ENCODE results near the gene PLOD3. TPM values are rescaled to one million over a fixed set of nuclear protein-coding genes. Genes with fewer than 3 reads are reported as not detected.

The PLOD3 gene
- total RNA-seq, 1 experiment from 2014 or later = 74.5 TPM

DNA sequence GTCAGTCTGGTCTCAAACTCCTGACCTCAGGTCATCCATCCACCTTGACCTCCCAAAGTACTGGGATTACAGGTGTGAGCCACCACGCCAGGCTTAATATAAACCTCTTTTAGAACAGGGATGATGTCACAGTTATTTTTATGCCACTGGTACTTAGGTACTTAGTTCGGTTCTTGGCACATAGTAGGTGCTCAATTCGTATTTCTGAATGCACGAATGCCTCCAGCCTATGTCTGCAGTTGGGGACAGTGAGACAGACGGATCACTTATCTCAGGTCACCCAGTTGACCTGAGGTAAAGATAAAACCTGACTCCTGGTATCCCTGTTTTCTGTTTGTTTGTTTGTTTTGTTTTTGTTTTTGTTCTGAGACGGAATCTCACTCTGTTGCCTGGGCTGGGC lies 31.2 kb downstream of the PLOD3 start:
- no peak overlapping the region for H2AFZ ChIP-seq (ENCODE audit: low read length)

More for the DNA sequence above, 31.2 kb downstream of the PLOD3 start:
- Mint-ChIP-seq H3K4me3 (no peak overlapping the region), H3K36me3 (ENCODE audit: insufficient read depth in 1 of 3, low read depth in 3 of 3) (no peaks in the 10 kb centered on the region), H3K4me1 (peaks cover 7 to 8% of the 10 kb centered on the region in 2 experiments), H3K9me3 (no peaks in the 10 kb centered on the region), H3K27ac (no peak overlapping the region), H3K27me3 (ENCODE audit: low read depth) (peaks cover 17% of the 10 kb centered on the region)
- Histone ChIP-seq H3K27me3 (ENCODE audit: insufficient read depth, low read length) (no peaks in the 10 kb centered on the region), H2BK5ac (ENCODE audit: insufficient read length, low read length) (no peak overlapping the region), H3K4me1 (ENCODE audit: insufficient read depth, low read length) (no peaks in the 10 kb centered on the region; the same call in 1 of the 2 replicates), H2BK12ac (ENCODE audit: insufficient read length, low read depth, low read length) (no peak overlapping the region), H3K23me2 (ENCODE audit: insufficient read length, low read depth, low read length, poor library complexity, severe bottlenecking) (peaks cover 2% of the 10 kb centered on the region), H3T11ph (ENCODE audit: low read length) (no peak overlapping the region), H2BK120ac (ENCODE audit: low read depth, low read length, poor library complexity, severe bottlenecking) (no peak overlapping the region), H3K9ac (ENCODE audit: extremely low read depth, insufficient read length, low read length) (no peak overlapping the region), H2BK20ac (ENCODE audit: low read depth, low read length, poor library complexity, severe bottlenecking) (no peak overlapping the region), H3K4me2 (ENCODE audit: insufficient read depth, insufficient read length, low read length) (no peak overlapping the region), H3K23ac (ENCODE audit: insufficient read length, low read depth, low read length) (no peak overlapping the region), H4K20me1 (ENCODE audit: control insufficient read depth, insufficient read depth, insufficient read length) (no peaks in the 10 kb centered on the region), H3K4ac (ENCODE audit: low read depth, low read length) (no peak overlapping the region), H4K91ac (ENCODE audit: insufficient read length, low read depth, low read length) (no peak overlapping the region), H2AK5ac (ENCODE audit: insufficient read length, low read length) (no peak overlapping the region), H3K79me1 (ENCODE audit: insufficient read depth, low read depth, low read length, poor library complexity, severe bottlenecking) (no peaks in the 10 kb centered on the region), H4K5ac (ENCODE audit: insufficient read length, low read depth, low read length) (no peak overlapping the region), H3K18ac (ENCODE audit: insufficient read length, low read depth, low read length) (no peak overlapping the region), H3K27ac (ENCODE audit: insufficient read length, low read depth, low read length) (no peak overlapping the region), H3K56ac (ENCODE audit: insufficient read length, low read depth, low read length) (no peak overlapping the region), H4K8ac (replicated peaks; ENCODE audit: insufficient read length, low read depth, low read length) (no peak overlapping the region), H3K79me2 (ENCODE audit: insufficient read depth, low read length) (no peaks in the 10 kb centered on the region), H3K14ac (ENCODE audit: insufficient read depth, low read length) (no peak overlapping the region), H3K9me3 (ENCODE audit: control insufficient read depth, low read depth, low read length) (no peaks in the 10 kb centered on the region), H2BK15ac (ENCODE audit: low read depth, low read length) (no peak overlapping the region)
- TF ChIP-seq, protein P1, sequence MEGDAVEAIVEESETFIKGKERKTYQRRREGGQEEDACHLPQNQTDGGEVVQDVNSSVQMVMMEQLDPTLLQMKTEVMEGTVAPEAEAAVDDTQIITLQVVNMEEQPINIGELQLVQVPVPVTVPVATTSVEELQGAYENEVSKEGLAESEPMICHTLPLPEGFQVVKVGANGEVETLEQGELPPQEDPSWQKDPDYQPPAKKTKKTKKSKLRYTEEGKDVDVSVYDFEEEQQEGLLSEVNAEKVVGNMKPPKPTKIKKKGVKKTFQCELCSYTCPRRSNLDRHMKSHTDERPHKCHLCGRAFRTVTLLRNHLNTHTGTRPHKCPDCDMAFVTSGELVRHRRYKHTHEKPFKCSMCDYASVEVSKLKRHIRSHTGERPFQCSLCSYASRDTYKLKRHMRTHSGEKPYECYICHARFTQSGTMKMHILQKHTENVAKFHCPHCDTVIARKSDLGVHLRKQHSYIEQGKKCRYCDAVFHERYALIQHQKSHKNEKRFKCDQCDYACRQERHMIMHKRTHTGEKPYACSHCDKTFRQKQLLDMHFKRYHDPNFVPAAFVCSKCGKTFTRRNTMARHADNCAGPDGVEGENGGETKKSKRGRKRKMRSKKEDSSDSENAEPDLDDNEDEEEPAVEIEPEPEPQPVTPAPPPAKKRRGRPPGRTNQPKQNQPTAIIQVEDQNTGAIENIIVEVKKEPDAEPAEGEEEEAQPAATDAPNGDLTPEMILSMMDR (conservative IDR thresholded peaks at IDR 0.05) = no peak
- WGBS (ENCODE audit: extremely low coverage, insufficient read length, low lambda C conversion rate) = no CpG with 5 or more reads among the region's 6 CpGs
- DNase-seq = no peak

All from H9 (cell line).